ENCODE data around the gene PLPP6. TPM values are rescaled to one million over a fixed set of nuclear protein-coding genes. Genes with fewer than 3 reads are reported as not detected.

Gene PLPP6
- total and polyA plus RNA-seq, 2 of the 13 experiments (the other 11 are each of a cell fraction or from before 2014, with no cell fraction given), result 12.1 to 15.5 TPM

GRCh38 chr9:4657426-4658159 is 4.5 kb upstream of the PLPP6 start (continued):
- TF ChIP-seq FOXP4 (CRISPR knock-in tag; IDR thresholded peaks at IDR 0.05) (peak; percentile 90), CSRNP1 (CRISPR knock-in tag; IDR thresholded peaks at IDR 0.05) (0 out of 2 replicates have a peak, but pooled peaks have one; percentile 23), ISL2 (CRISPR knock-in tag; IDR thresholded peaks at IDR 0.05) (peak; percentile 83), HDAC2 (CRISPR knock-in tag; IDR thresholded peaks at IDR 0.05) (0 out of 2 replicates have a peak, but pooled peaks have one; percentile 16), RBM39 (IDR thresholded peaks at IDR 0.05; ENCODE audit: low read depth, low read length, poor library complexity, severe bottlenecking) (no peak), FOXA3 (CRISPR knock-in tag; IDR thresholded peaks at IDR 0.05) (peak; percentile 83), ONECUT2 (CRISPR knock-in tag; IDR thresholded peaks at IDR 0.05) (no peak), HOMEZ (CRISPR knock-in tag; IDR thresholded peaks at IDR 0.05; ENCODE audit: low read depth) (peak; percentile 49; the same call in 1 of the 2 replicates), ARID2 (CRISPR knock-in tag; IDR thresholded peaks at IDR 0.05; ENCODE audit: borderline replicate concordance) (0 out of 2 replicates have a peak, but pooled peaks have one; percentile 47), ZNF878 (CRISPR knock-in tag; IDR thresholded peaks at IDR 0.05) (peak; percentile 46; the same call in 1 of the 2 replicates), ZFP62 (CRISPR knock-in tag; IDR thresholded peaks at IDR 0.05) (no peak), CBX1 (IDR thresholded peaks at IDR 0.05; ENCODE audit: low read depth) (no peak), POGZ (CRISPR knock-in tag; IDR thresholded peaks at IDR 0.05) (peak; percentile 43; the same call in 1 of the 2 replicates), ZNF720 (CRISPR knock-in tag; IDR thresholded peaks at IDR 0.05) (no peak), ARID3A (IDR thresholded peaks at IDR 0.05; ENCODE audit: low read depth, low read length) (0 out of 2 replicates have a peak, but pooled peaks have one; percentile 33), ADNP (CRISPR knock-in tag; IDR thresholded peaks at IDR 0.05) (no peak), ZUFSP (CRISPR knock-in tag; IDR thresholded peaks at IDR 0.05; ENCODE audit: borderline replicate concordance) (no peak), ZNF496 (CRISPR knock-in tag; IDR thresholded peaks at IDR 0.05; ENCODE audit: insufficient replicate concordance) (no peak), SOX6 (IDR thresholded peaks at IDR 0.05) (no peak), SOX6 (CRISPR knock-in tag; IDR thresholded peaks at IDR 0.05) (peak; percentile 52; the same call in 1 of the 2 replicates), PCBP1 (IDR thresholded peaks at IDR 0.05; ENCODE audit: borderline replicate concordance, low read depth, low read length) (no peak)

Data from HepG2 (cell line).